HG02870 (cell line): ENCODE data around the gene RPLP2.

ENCODE experiments used
- ATAC-seq: cut with Tn5 transposase; IDR thresholded peaks from one replicate; pipeline ENCODE4 v1.9.1; 2021; ENCODE audit warnings: mild to moderate bottlenecking, moderate library complexity; ENCODE audit not compliant: unreplicated experiment

RPLP2 gene

GRCh38 chr11:846496-847098, 36.8 kb downstream of the RPLP2 start:
- no peak for ATAC-seq

GRCh38 chr11:847876-848275, 38.1 kb downstream of the RPLP2 start:
- ATAC-seq = no peak

GRCh38 chr11:848380-848931, 38.7 kb downstream of the RPLP2 start:
- no peak for ATAC-seq

- no peak for ATAC-seq
Measured at GRCh38 chr11:849104-849824, 39.5 kb downstream of the RPLP2 start.

GRCh38 chr11:849951-850774, 40.4 kb downstream of the RPLP2 start:
- ATAC-seq = no peak

- ATAC-seq = no peak
Measured at GRCh38 chr11:850775-851763, 41.3 kb downstream of the RPLP2 start.

GRCh38 chr11:852762-853161, 43.0 kb downstream of the RPLP2 start:
- no peak for ATAC-seq

- no peak for ATAC-seq
Measured at GRCh38 chr11:853682-854448, 44.1 kb downstream of the RPLP2 start.

- ATAC-seq = no peak
Measured at GRCh38 chr11:854601-855329, 45.0 kb downstream of the RPLP2 start.

- no peak for ATAC-seq
Measured at GRCh38 chr11:855330-855674, 45.5 kb downstream of the RPLP2 start.

- no peak for ATAC-seq
Measured at GRCh38 chr11:855796-856195, 46.0 kb downstream of the RPLP2 start.

- no peak for ATAC-seq
Measured at GRCh38 chr11:856397-856796, 46.6 kb downstream of the RPLP2 start.

GRCh38 chr11:858053-858761, 48.4 kb downstream of the RPLP2 start:
- ATAC-seq = no peak

GRCh38 chr11:858762-859339, 49.1 kb downstream of the RPLP2 start:
- ATAC-seq = no peak

GRCh38 chr11:859394-860131, 49.8 kb downstream of the RPLP2 start:
- no peak for ATAC-seq

- ATAC-seq = no peak
Measured at GRCh38 chr11:860234-861104, 50.7 kb downstream of the RPLP2 start.

- ATAC-seq = no peak
Measured at GRCh38 chr11:861105-861479, 51.3 kb downstream of the RPLP2 start.
